Measurements from ENCODE around the gene ZNF300.
"Not testable (repeated sequence)": the region's sequence is repeated elsewhere in the genome, so short reads cannot be mapped to it uniquely, and the experiment has no call there.

The ZNF300 gene

GRCh38 chr5:150845185-150845859 lies 59.5 kb downstream of the ZNF300 start:
- not testable (repeated sequence) for H3K9ac ChIP-seq (ENCODE audit: low read depth, low read length); H3K4me3 ChIP-seq (ENCODE audit: low read depth, low read length); H3K27me3 ChIP-seq (ENCODE audit: control insufficient read depth, insufficient read depth, low read length); H3K9me3 ChIP-seq (ENCODE audit: control insufficient read depth, insufficient read depth, low read length); H3K4me1 ChIP-seq (ENCODE audit: control insufficient read depth, insufficient read depth, low read length); H3K27ac ChIP-seq (ENCODE audit: low read depth, low read length); H3K36me3 ChIP-seq (ENCODE audit: control insufficient read depth, insufficient read depth, low read length)

Measured in HUES48 (cell line).